H9 (cell line): ENCODE results near the gene TPSAB1. TPM values are rescaled to one million over a fixed set of nuclear protein-coding genes. Genes with fewer than 3 reads are reported as not detected.
"Not testable (repeated sequence)": the region's sequence is repeated elsewhere in the genome, so short reads cannot be mapped to it uniquely, and the experiment has no call there.

ENCODE experiments used
- DNase-seq: peaks from one replicate; pipeline ENCODE4 v3.0.0-alpha.2; 2017
- H2AFZ ChIP-seq: one replicate; pipeline ENCODE4 v1.6.1; 2013; ENCODE audit warnings: mild to moderate bottlenecking, low read length, control low read depth, moderate library complexity
- H2AK5ac ChIP-seq: 2 replicates; pipeline ENCODE4 v1.6.1; 2013; ENCODE audit warnings: low read length, control low read depth, mixed read lengths; ENCODE audit not compliant: insufficient read length
- H2BK120ac ChIP-seq: one replicate; pipeline ENCODE4 v1.6.1; 2013; ENCODE audit warnings: low read depth, mild to moderate bottlenecking, low read length, control low read depth, inconsistent platforms; ENCODE audit not compliant: poor library complexity, severe bottlenecking
- H2BK12ac ChIP-seq: 2 replicates; pipeline ENCODE4 v1.6.1; 2013; ENCODE audit warnings: low read length, control low read depth, mixed read lengths, low read depth; ENCODE audit not compliant: insufficient read length
- H2BK15ac ChIP-seq: 2 replicates; pipeline ENCODE4 v1.6.1; 2013; ENCODE audit warnings: low read depth, low read length, control low read depth
- H2BK20ac ChIP-seq: one replicate; pipeline ENCODE4 v1.6.1; 2013; ENCODE audit warnings: low read depth, mild to moderate bottlenecking, low read length, control low read depth, inconsistent platforms; ENCODE audit not compliant: poor library complexity, severe bottlenecking
- H2BK5ac ChIP-seq: 2 replicates; pipeline ENCODE4 v1.6.1; 2013; ENCODE audit warnings: low read length, control low read depth, mixed read lengths; ENCODE audit not compliant: insufficient read length
- H3K14ac ChIP-seq: 2 replicates; pipeline ENCODE4 v1.6.1; 2013; ENCODE audit warnings: low read length, control low read depth; ENCODE audit not compliant: insufficient read depth
- H3K18ac ChIP-seq: 2 replicates; pipeline ENCODE4 v1.6.1; 2013; ENCODE audit warnings: low read depth, mild to moderate bottlenecking, mixed read lengths, low read length, control low read depth; ENCODE audit not compliant: insufficient read length
- H3K23ac ChIP-seq: 2 replicates; pipeline ENCODE4 v1.6.1; 2013; ENCODE audit warnings: low read length, control low read depth, mixed read lengths, low read depth; ENCODE audit not compliant: insufficient read length
- H3K23me2 ChIP-seq: 2 replicates; pipeline ENCODE4 v1.6.1; 2013; ENCODE audit warnings: low read depth, mild to moderate bottlenecking, mixed read lengths, low read length, control low read depth; ENCODE audit not compliant: insufficient read length, poor library complexity, severe bottlenecking
- H3K27ac ChIP-seq: 2 replicates; pipeline ENCODE4 v1.5.1; 2013; ENCODE audit warnings: low read length, control low read depth, mixed read lengths, low read depth; ENCODE audit not compliant: insufficient read length
- H3K27me3 ChIP-seq: 2 replicates; pipeline ENCODE4 v1.6.1; 2013; ENCODE audit warnings: low read length, control low read depth, inconsistent platforms; ENCODE audit not compliant: insufficient read depth
- H3K4ac ChIP-seq: 2 replicates; pipeline ENCODE4 v1.6.1; 2013; ENCODE audit warnings: low read depth, mild to moderate bottlenecking, control low read depth, inconsistent platforms, low read length, moderate library complexity
- H3K4me1 ChIP-seq: 2 replicates; pipeline ENCODE4 v1.6.1; 2013; ENCODE audit warnings: low read length, control low read depth, inconsistent platforms; ENCODE audit not compliant: insufficient read depth
- H3K4me2 ChIP-seq: 2 replicates; pipeline ENCODE4 v1.6.1; 2013; ENCODE audit warnings: low read length, control low read depth, mixed read lengths; ENCODE audit not compliant: insufficient read length, insufficient read depth
- H3K56ac ChIP-seq: 2 replicates; pipeline ENCODE4 v1.6.1; 2013; ENCODE audit warnings: low read depth, mild to moderate bottlenecking, mixed read lengths, low read length, control low read depth; ENCODE audit not compliant: insufficient read length
- H3K79me1 ChIP-seq: 2 replicates; pipeline ENCODE4 v1.6.1; 2013; ENCODE audit warnings: low read depth, mild to moderate bottlenecking, moderate library complexity, low read length, control low read depth, inconsistent platforms; ENCODE audit not compliant: insufficient read depth, poor library complexity, severe bottlenecking
- H3K79me2 ChIP-seq: 2 replicates; pipeline ENCODE4 v1.6.1; 2013; ENCODE audit warnings: low read length, control low read depth, inconsistent platforms; ENCODE audit not compliant: insufficient read depth
- H3K9ac ChIP-seq: 2 replicates; pipeline ENCODE4 v1.6.1; 2013; ENCODE audit warnings: low read length, control low read depth, mixed read lengths; ENCODE audit not compliant: insufficient read length; ENCODE audit errors: extremely low read depth
- H3K9me3 ChIP-seq: one replicate; pipeline ENCODE4 v1.6.1; 2013; ENCODE audit warnings: low read depth, low read length, inconsistent platforms; ENCODE audit not compliant: control insufficient read depth
- H3T11ph ChIP-seq: one replicate; pipeline ENCODE4 v1.6.1; 2013; ENCODE audit warnings: mild to moderate bottlenecking, low read length, control low read depth, inconsistent platforms
- H4K20me1 ChIP-seq: one replicate; pipeline ENCODE4 v1.6.1; 2013; ENCODE audit not compliant: control insufficient read depth, insufficient read length, insufficient read depth
- H4K5ac ChIP-seq: 2 replicates; pipeline ENCODE4 v1.6.1; 2013; ENCODE audit warnings: low read depth, mild to moderate bottlenecking, mixed read lengths, low read length, control low read depth; ENCODE audit not compliant: insufficient read length
- H4K8ac ChIP-seq: replicated peaks from 2 replicates; pipeline ENCODE4 v1.6.1; 2013; ENCODE audit warnings: low read length, control low read depth, mixed read lengths, low read depth; ENCODE audit not compliant: insufficient read length
- H4K91ac ChIP-seq: 2 replicates; pipeline ENCODE4 v1.6.1; 2013; ENCODE audit warnings: low read depth, mild to moderate bottlenecking, moderate library complexity, mixed read lengths, low read length, control low read depth; ENCODE audit not compliant: insufficient read length
- H3K27ac Mint-ChIP-seq, 3 experiments: 2 replicates in 2 of 3; 3 replicates in 1 of 3; pipeline ENCODE4 v1.8.0; 2020 to 2021; ENCODE audit warnings: mixed read lengths in 3 of 3, mild to moderate bottlenecking in 1 of 3, moderate library complexity in 1 of 3
- H3K27me3 Mint-ChIP-seq: 2 replicates; pipeline ENCODE4 v1.8.0; 2021; ENCODE audit warnings: low read depth, mild to moderate bottlenecking, moderate library complexity, mixed read lengths
- H3K36me3 Mint-ChIP-seq, 3 experiments: 2 replicates in 2 of 3; 3 replicates in 1 of 3; pipeline ENCODE4 v1.8.0; 2020 to 2021; ENCODE audit warnings: low read depth in 3 of 3, mixed read lengths in 3 of 3; ENCODE audit not compliant: insufficient read depth in 1 of 3
- H3K4me1 Mint-ChIP-seq, 2 experiments: 2 replicates each; pipeline ENCODE4 v1.8.0; 2020; ENCODE audit warnings: mixed read lengths in 2 of 2
- H3K4me3 Mint-ChIP-seq, 2 experiments: 2 replicates in 1 of 2; 3 replicates in 1 of 2; pipeline ENCODE4 v1.8.0; 2020 to 2021; ENCODE audit warnings: mild to moderate bottlenecking in 2 of 2, mixed read lengths in 2 of 2, moderate library complexity in 1 of 2
- H3K9me3 Mint-ChIP-seq, 2 experiments: 2 replicates in 1 of 2; 3 replicates in 1 of 2; pipeline ENCODE4 v1.8.0; 2020; ENCODE audit warnings: mild to moderate bottlenecking in 2 of 2, mixed read lengths in 2 of 2, moderate library complexity in 1 of 2
- CTCF ChIP-seq: fragments of 200-600 bp; sonication (generic); conservative IDR thresholded peaks from 3 replicates; pipeline ENCODE4 v1.8.0; 2021; ENCODE audit warnings: antibody characterized with exemption, mild to moderate bottlenecking
- WGBS: extraction: QIAGEN DNeasy Blood & Tissue Kit; methylation state at CpG from one replicate; pipeline ENCODE4 v1.1.7; 2013; ENCODE audit warnings: missing lambda C conversion rate, low lambda C conversion rate, mixed read lengths; ENCODE audit not compliant: insufficient read length; ENCODE audit errors: extremely low coverage; 5-methylcytosine and 5-hydroxymethylcytosine counted together
- total RNA-seq: library from RNA; stranded (reverse); gene quantifications from 2 replicates; pipeline ENCODE4 v1.2.1, GENCODE V29; 2021

The TPSAB1 gene
- total RNA-seq, 1 experiment from 2014 or later = not detected

- Histone ChIP-seq H3K56ac (no peak overlapping the region), H2AFZ (no peak overlapping the region), H4K8ac (no peak overlapping the region), H3K23me2 (no peaks in the 10 kb centered on the region), H4K91ac (no peak overlapping the region), H3K23ac (no peak overlapping the region), H2BK120ac (no peak overlapping the region), H2BK15ac (no peak overlapping the region), H2AK5ac (no peak overlapping the region), H2BK5ac (no peak overlapping the region), H4K20me1 (no peaks in the 10 kb centered on the region), H4K5ac (no peak overlapping the region), H3K4me2 (no peak overlapping the region), H3K4me1 (no peaks in the 10 kb centered on the region), H2BK12ac (no peak overlapping the region), H3K18ac (no peak overlapping the region), H3K79me2 (no peaks in the 10 kb centered on the region), H3K9ac (no peak overlapping the region), H3K9me3 (no peaks in the 10 kb centered on the region), H3K79me1 (no peaks in the 10 kb centered on the region), H3K27me3 (no peaks in the 10 kb centered on the region; the same call in 1 of the 2 replicates), H3T11ph (no peak overlapping the region), H3K4ac (no peak overlapping the region), H3K27ac (no peak overlapping the region), H3K14ac (no peak overlapping the region), H2BK20ac (no peak overlapping the region)
- no peak for TF ChIP-seq CTCF
- no peak for DNase-seq
- no peaks in the 10 kb centered on the region; a peak in 1 of 7 replicates for H3K36me3 Mint-ChIP-seq
- no peak overlapping the region for H3K4me3 Mint-ChIP-seq
- no CpG with 5 or more reads among the region's 22 CpGs for WGBS
- peak overlapping the region in 1 of 3 experiments; percentile 12; a peak in 1 of 7 replicates for H3K27ac Mint-ChIP-seq
- H3K4me1 Mint-ChIP-seq = peaks cover 0 to 3% of the 10 kb centered on the region in 2 experiments; a peak in 1 of 4 replicates
- H3K9me3 Mint-ChIP-seq = peaks cover 2 to 5% of the 10 kb centered on the region in 2 experiments; a peak in 4 of 5 replicates
- peaks cover 46% of the 10 kb centered on the region for H3K27me3 Mint-ChIP-seq
Observed at GRCh38 chr16:1245452-1246020, 5.0 kb downstream of the TPSAB1 start.

GRCh38 chr16:1247903-1248537 lies 7.5 kb downstream of the TPSAB1 start:
- H3K27ac Mint-ChIP-seq, H3K14ac ChIP-seq, H2AFZ ChIP-seq, H3K18ac ChIP-seq, H4K20me1 ChIP-seq, H3K27ac ChIP-seq, H3K56ac ChIP-seq, H3K4ac ChIP-seq, H3K4me1 ChIP-seq, H3K79me1 ChIP-seq, H3K27me3 ChIP-seq, H2BK5ac ChIP-seq, H2AK5ac ChIP-seq, H3K4me1 Mint-ChIP-seq, H4K91ac ChIP-seq, DNase-seq, H2BK120ac ChIP-seq, H2BK15ac ChIP-seq, H2BK20ac ChIP-seq, H3K36me3 Mint-ChIP-seq, H3K23ac ChIP-seq, H4K8ac ChIP-seq, H3K79me2 ChIP-seq, H2BK12ac ChIP-seq, H3K9ac ChIP-seq, H3K4me2 ChIP-seq, H3T11ph ChIP-seq, H3K9me3 ChIP-seq, H4K5ac ChIP-seq, H3K23me2 ChIP-seq, H3K9me3 Mint-ChIP-seq: not testable (repeated sequence)
- Mint-ChIP-seq H3K27me3 (peaks cover 54% of the 10 kb centered on the region), H3K4me3 (peak overlapping the region in 1 of 2 experiments; percentile 18; a peak in 1 of 5 replicates)
- WGBS = no CpG with 5 or more reads among the region's 14 CpGs
